HUDEP-2 (cell line): ENCODE measurements around the gene TGM2.
A peak's percentile ranks its signal among the peaks of the same experiment; 100 is the strongest.

Source experiments
- DNase-seq, 76 experiments: peaks; one replicate each; lab custom pipeline; 2025; ENCODE audit not compliant: unreplicated experiment in 76 of 76; lab: John Stamatoyannopoulos, UW

Gene TGM2

DNA sequence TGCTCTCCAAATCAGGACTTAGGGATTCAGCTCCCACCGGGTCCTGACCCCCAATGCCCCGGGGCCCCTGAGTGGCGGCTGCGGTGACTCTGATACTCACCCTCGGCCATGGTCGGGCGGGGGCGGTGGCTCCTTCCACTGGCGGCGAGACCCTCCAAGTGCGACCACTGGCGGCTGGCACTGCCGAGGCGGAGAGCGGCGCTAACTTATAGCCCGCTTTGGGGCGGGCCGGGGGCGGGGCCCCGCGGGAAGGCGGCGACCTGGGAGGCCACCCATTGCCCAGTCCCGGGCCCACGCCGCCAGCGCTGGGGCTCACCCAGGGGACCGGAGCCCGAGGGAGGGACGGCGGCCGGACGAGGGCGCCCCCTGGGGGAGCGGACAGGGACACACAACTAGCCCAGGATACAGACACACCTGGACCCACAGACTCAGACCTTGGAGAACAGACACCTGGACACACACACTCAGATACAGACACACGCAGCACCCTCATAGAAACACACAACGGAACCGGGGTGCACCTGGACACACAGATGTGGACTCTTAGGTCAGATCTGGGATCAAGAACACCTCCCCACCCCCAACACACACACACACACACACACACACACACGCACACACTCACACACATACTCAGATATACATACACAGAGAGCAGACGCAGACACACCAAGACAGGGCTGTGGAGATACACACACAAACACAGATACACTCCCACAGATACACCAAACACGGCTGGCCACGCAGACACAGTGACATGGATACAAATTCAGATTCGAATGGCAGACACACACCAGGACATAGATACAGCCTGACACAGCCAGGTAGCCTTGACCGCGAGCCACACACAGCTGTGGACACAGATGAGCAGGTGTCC is at the start of gene TGM2:
TSS of gene TGM2 (minus strand) at position 182 of the 877 bp plus-strand sequence. CDS start at position 110, 72 bp downstream.
- DNase-seq = peak in 74 of 76 experiments; percentile 24 to 92 (median 79)

DNA sequence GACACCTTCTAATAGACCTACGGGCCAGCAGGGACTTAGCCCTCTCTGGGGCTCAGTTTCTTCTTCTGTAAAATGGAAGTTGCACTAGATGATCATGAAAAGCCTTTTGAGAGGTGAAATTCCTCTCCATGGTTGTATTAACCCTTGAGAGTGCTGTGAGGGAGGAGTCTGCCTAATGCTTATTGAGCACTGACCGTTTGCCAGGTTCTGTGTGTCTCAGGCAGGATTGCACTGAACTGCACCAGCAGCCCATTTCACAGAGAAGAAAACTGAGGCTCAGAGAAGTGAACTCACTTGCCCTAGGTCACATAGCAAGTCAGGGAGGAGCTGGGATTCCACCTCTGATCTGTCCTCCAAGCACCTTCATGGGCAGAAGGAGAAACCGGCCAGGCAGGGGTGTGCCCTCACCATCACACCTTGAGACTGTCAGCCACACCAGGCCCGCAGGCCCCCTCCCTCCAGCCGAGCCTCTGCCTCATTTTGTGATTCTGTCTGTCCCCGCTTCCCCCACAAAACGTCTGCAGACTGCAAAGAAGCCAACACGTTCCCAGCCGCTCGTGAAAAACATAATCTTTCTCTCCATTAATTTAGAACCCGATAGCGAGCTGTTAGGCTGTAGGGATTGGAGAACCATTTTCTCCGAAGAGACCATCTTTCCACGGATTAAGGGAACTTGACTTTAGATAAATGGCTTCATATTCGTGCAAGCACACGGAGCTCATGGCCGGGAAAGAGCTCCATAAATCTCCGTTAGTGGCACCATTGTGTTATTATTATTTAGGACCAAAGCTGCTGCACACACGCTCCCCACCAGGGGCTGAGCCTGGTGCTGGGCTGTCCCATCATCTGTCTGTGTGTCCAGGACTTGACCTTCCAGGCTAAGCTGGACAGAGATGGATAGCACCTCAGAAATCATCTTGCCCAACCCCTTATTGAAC is 49.5 kb upstream of the TGM2 start:
- DNase-seq = no peak

- no peak for DNase-seq
Observed at GRCh38 chr20:38213607-38213940, 48.5 kb upstream of the TGM2 start.

DNA sequence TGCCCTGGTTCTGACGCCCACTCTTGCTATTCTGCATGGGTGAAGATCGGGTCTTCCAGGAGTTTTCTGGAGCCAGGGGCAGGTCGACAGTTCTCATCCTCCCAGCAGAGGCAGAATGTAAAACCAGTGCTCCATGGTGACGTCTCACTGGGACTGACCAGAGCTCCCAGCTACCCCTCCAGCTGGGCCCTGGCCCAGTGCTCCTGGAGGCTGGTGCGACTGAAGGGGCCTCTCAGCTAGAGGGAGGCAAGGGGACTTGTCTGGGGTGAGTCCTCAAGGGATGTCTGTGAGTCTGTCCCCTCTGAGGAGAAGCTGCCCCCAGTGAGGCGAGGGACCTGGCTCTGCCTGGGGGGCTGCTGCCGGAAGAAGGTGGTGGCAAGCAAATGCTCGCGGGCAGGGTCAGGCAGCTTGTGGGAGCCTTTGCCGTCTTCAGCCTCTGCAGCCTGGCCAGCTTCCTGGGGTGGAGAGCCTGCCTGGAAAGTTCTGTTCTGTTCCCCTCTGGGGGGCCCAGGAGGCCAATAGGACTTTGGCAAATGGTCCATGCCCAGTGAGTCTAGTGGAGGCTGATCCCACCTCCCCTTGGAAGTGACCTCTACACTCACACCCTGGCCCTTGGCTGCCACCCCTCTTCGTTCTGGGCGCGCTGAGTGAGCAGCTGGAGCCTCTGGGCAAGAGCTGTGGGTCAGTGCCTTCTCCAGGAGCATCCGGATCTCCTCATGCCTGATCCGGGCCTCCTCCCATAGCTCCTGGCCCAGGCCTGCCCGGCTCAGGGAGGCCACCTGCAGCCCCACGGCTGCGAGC is 47.9 kb upstream of the TGM2 start:
- DNase-seq = no peak

- DNase-seq = no peak
Observed at GRCh38 chr20:38211200-38212097, 46.4 kb upstream of the TGM2 start.

DNA sequence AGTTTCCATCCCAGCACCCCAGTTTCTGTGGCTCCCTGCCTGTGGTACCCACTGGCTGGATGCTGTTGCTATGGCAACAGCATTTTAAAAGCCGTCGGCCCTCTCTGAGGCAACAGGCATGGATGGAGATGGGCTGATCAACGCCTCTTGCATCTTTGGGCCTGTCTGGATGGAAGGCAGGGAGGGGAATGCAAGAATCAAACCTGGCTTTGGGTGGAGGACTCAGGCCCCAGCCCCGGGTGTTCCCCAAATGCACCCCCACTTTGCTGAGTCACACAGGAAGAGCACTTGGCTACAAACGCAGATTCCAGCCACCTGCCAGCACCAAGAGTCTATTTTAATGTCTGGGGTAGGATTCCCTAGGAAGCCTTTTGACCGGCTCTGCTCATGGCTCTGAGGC is 45.7 kb upstream of the TGM2 start:
- no peak for DNase-seq

- no peak for DNase-seq
Observed at GRCh38 chr20:38209736-38210405, 44.8 kb upstream of the TGM2 start.

- DNase-seq = no peak
Observed at GRCh38 chr20:38209054-38209675, 44.1 kb upstream of the TGM2 start.

DNA sequence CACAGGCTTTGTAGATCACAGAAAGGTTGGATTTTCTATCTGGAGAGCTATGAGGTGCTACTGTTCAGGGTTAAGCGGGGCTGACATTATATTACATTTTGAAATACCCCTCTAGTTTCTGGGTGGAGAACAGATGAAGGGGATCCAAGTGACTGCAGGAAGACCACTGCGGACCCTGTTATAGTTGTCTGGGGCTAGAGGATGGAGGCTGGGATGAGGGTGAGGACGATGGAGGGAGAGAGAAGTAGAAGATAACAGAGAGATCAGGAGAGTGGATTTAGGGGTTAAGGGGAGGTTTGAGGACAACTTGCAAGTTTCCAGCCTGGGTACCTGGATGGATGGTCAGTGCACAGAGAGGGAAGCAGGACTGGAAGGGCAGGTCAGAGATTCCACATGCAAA is 43.5 kb upstream of the TGM2 start:
- DNase-seq = no peak

GRCh38 chr20:38208088-38208487 is 43.0 kb upstream of the TGM2 start:
- no peak for DNase-seq

DNA sequence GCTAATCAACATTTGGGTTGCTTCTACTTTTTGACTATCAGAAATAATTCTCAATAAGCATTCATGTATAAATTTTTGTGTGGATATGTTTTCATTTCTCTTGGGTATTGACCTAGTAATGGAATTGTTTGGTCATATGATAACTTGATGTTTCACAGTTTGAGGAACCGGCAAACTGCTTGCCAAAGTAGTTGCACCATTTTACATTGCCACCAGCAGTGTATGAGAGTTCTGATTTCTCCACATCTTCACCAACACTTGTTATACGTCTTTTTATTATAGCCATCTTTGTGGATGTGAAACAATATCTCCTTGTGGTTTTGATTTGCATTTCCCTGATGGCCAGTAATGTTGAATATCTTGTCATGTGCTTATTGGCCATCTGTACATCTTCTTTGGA is 42.6 kb upstream of the TGM2 start:
- DNase-seq = no peak

DNA sequence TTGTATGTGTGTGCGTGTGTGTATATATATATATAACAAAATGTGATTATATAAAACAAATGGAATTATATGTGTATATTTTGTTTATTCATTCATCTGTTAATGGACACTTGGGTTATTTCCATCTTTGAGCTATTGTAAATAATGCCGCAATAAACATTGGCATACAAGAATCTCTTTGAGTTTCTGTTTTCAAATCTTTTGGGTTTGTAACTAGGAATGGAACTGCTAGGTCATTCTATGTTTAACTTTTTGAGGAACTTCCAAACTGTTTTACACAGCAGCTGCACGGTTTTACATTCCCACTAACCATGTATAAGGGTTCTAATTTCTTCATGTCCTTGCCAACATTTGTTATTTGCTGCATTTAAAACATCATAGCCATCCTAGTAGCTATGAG is 39.9 kb upstream of the TGM2 start:
- DNase-seq = no peak

GRCh38 chr20:38203981-38204357 is 38.9 kb upstream of the TGM2 start:
- DNase-seq = no peak

GRCh38 chr20:38203337-38203980 is 38.4 kb upstream of the TGM2 start:
- DNase-seq = no peak

- DNase-seq = no peak
Observed at GRCh38 chr20:38202982-38203293, 37.9 kb upstream of the TGM2 start.

DNA sequence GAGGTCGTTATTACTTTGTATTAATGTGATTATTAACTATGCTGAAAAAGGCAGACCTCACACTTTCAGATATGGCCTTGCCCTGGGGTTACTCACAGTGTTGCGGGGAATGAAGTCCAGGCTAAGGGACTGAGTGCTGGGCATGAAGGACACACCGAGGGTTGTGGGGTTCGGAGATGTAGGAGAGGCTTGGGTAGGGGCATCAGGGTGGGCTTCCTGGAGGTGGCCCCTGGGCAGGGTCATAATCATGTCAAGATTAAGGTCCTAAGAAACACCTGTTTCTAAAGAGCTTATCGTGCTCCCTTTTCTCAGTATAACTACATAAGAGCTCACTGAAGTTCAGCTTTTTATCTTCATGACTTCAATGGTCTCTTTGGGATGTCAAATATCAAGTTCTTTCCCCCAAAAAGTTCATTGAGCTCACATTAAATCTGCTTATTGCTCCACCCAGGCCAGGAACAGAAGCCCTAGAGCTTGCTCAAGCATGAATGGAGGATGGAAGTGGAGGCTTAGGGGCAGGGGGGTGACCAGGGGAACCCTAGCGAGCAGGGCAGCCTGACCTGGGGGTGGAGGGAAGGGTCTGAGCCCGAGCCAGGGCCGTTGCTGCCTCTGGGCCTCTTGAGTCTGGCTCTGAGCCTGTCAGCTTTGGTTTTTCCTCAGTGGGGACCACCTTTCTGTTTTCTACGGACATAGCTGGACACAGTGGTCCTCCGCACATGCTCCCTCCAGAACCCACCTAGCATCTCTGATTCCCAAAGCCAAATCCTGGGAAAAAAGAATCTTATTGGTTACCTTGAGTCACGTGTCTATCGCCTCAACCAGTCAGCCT is 37.3 kb upstream of the TGM2 start:
- DNase-seq = no peak

GRCh38 chr20:38201356-38201755 is 36.3 kb upstream of the TGM2 start:
- DNase-seq = no peak

GRCh38 chr20:38200646-38201045 is 35.6 kb upstream of the TGM2 start:
- no peak for DNase-seq
